ENCODE measurements around the gene FTH1.

DNA sequence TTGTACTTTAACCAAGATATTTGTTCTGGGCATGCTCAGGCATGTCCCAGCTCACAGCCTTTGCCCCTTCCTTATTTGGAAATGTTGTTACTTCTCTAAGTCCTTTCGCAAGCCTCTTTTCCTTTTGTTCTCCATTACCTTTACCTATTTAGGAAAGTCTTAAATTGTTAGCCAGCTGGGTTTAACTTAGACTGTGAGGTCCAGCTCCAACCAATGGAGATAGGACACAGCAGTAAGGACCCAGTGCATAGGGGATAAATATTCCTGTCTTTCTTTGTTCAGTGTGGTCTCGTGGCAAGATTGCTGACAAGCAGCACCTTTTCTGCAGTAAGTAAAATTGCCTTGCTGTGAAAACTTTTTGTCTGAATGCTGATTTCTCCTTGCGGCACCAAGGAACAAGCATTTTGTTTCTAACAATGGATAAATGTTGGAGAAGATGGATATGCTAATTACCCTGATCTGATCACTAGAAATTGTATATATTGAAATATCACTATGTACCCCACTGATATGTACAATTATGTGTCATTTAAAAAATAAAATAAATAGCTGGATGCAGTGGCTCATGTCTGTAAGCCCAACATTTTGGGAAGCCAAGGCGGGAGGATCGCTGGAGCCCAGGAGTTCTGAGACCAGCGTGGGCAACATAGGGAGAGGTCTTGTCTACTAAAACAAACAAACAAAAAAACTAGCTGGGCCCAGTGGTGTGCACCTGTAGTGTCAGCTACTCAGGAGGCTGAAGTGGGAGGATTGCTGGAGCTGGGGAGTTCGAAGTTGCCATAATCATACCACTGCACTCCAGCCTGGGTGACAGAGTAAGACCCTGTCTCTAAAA is 31.9 kb upstream of the FTH1 start:
- TF ChIP-seq SP1 (IDR thresholded peaks at IDR 0.05) = no peak
- no peak for TF ChIP-seq JUND (IDR thresholded peaks at IDR 0.05)
- no peak for TF ChIP-seq TAF1 (conservative IDR thresholded peaks at IDR 0.05)
- TF ChIP-seq, protein P1, sequence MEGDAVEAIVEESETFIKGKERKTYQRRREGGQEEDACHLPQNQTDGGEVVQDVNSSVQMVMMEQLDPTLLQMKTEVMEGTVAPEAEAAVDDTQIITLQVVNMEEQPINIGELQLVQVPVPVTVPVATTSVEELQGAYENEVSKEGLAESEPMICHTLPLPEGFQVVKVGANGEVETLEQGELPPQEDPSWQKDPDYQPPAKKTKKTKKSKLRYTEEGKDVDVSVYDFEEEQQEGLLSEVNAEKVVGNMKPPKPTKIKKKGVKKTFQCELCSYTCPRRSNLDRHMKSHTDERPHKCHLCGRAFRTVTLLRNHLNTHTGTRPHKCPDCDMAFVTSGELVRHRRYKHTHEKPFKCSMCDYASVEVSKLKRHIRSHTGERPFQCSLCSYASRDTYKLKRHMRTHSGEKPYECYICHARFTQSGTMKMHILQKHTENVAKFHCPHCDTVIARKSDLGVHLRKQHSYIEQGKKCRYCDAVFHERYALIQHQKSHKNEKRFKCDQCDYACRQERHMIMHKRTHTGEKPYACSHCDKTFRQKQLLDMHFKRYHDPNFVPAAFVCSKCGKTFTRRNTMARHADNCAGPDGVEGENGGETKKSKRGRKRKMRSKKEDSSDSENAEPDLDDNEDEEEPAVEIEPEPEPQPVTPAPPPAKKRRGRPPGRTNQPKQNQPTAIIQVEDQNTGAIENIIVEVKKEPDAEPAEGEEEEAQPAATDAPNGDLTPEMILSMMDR (IDR thresholded peaks at IDR 0.05; ENCODE audit: low read depth, low read length, missing input control) = no peak
- TF ChIP-seq, protein P2, sequence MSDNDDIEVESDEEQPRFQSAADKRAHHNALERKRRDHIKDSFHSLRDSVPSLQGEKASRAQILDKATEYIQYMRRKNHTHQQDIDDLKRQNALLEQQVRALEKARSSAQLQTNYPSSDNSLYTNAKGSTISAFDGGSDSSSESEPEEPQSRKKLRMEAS (IDR thresholded peaks at IDR 0.05) = no peak
- TF ChIP-seq RXRA (IDR thresholded peaks at IDR 0.05) = no peak
- no peak for TF ChIP-seq EGR1 (IDR thresholded peaks at IDR 0.05; ENCODE audit: low read depth in 2 of 2)
- TF ChIP-seq RAD21 (IDR thresholded peaks at IDR 0.05) = no peak
- TF ChIP-seq, protein P3, sequence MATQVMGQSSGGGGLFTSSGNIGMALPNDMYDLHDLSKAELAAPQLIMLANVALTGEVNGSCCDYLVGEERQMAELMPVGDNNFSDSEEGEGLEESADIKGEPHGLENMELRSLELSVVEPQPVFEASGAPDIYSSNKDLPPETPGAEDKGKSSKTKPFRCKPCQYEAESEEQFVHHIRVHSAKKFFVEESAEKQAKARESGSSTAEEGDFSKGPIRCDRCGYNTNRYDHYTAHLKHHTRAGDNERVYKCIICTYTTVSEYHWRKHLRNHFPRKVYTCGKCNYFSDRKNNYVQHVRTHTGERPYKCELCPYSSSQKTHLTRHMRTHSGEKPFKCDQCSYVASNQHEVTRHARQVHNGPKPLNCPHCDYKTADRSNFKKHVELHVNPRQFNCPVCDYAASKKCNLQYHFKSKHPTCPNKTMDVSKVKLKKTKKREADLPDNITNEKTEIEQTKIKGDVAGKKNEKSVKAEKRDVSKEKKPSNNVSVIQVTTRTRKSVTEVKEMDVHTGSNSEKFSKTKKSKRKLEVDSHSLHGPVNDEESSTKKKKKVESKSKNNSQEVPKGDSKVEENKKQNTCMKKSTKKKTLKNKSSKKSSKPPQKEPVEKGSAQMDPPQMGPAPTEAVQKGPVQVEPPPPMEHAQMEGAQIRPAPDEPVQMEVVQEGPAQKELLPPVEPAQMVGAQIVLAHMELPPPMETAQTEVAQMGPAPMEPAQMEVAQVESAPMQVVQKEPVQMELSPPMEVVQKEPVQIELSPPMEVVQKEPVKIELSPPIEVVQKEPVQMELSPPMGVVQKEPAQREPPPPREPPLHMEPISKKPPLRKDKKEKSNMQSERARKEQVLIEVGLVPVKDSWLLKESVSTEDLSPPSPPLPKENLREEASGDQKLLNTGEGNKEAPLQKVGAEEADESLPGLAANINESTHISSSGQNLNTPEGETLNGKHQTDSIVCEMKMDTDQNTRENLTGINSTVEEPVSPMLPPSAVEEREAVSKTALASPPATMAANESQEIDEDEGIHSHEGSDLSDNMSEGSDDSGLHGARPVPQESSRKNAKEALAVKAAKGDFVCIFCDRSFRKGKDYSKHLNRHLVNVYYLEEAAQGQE (IDR thresholded peaks at IDR 0.05) = no peak
- TF ChIP-seq, protein P4, sequence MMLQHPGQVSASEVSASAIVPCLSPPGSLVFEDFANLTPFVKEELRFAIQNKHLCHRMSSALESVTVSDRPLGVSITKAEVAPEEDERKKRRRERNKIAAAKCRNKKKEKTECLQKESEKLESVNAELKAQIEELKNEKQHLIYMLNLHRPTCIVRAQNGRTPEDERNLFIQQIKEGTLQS (IDR thresholded peaks at IDR 0.05) = no peak
- no peak for TF ChIP-seq GABPA (IDR thresholded peaks at IDR 0.05 in 1 of 2, conservative IDR thresholded peaks at IDR 0.05 in 1 of 2)
- TF ChIP-seq YY1 (IDR thresholded peaks at IDR 0.05) = no peak
